ENCODE data around the gene MAPKBP1.

GRCh38 chr15:41816788-41817187, 42.5 kb downstream of the MAPKBP1 start:
- TF ChIP-seq NFRKB (IDR thresholded peaks at IDR 0.05) (no peak), BHLHE40 (IDR thresholded peaks at IDR 0.05; ENCODE audit: borderline replicate concordance) (no peak)

Data from HEK293T (cell line).